ENCODE data around the gene GFI1B. TPM values are rescaled to one million over a fixed set of nuclear protein-coding genes. Genes with fewer than 3 reads are reported as not detected.
A peak's percentile ranks its signal among the peaks of the same experiment; 100 is the strongest.

GFI1B gene
- total and polyA plus RNA-seq, 2 donors = 0.04 to 0.26 TPM

- H3K27ac ChIP-seq (ENCODE audit: low read depth) = no peak overlapping the region
- no peak overlapping the region for H3K4me3 ChIP-seq (ENCODE audit: low read depth, low read length)
- DNase-seq (ENCODE audit: extremely low spot score) = no peak
- no peaks in the 10 kb centered on the region for H3K4me1 ChIP-seq (ENCODE audit: insufficient read depth)
- H3K36me3 ChIP-seq (ENCODE audit: insufficient read depth) = no peaks in the 10 kb centered on the region
- WGBS = 46% methylated on average over 9 of the region's 9 CpGs
These were observed 25.9 kb downstream of the GFI1B start for GRCh38 chr9:133004091-133004998.

GRCh38 chr9:133004999-133005760, 26.7 kb downstream of the GFI1B start:
- no peaks in the 10 kb centered on the region for H3K36me3 ChIP-seq (ENCODE audit: insufficient read depth)

GRCh38 chr9:133005957-133006356, 27.5 kb downstream of the GFI1B start:
- H3K4me3 ChIP-seq (ENCODE audit: low read depth, low read length) = no peak overlapping the region
- no peaks in the 10 kb centered on the region for H3K4me1 ChIP-seq (ENCODE audit: insufficient read depth)
- DNase-seq (ENCODE audit: extremely low spot score) = no peak
- 84% methylated on average over 3 of the region's 3 CpGs for WGBS
- no peak overlapping the region for H3K27ac ChIP-seq (ENCODE audit: low read depth)
- H3K36me3 ChIP-seq (ENCODE audit: insufficient read depth) = no peaks in the 10 kb centered on the region

More at GRCh38 chr9:133004999-133005760, 26.7 kb downstream of the GFI1B start:
- Histone ChIP-seq H3K4me3 (ENCODE audit: low read depth, low read length) (no peak overlapping the region), H3K4me1 (ENCODE audit: insufficient read depth) (no peaks in the 10 kb centered on the region), H3K27ac (ENCODE audit: low read depth) (no peak overlapping the region)
- WGBS = 83% methylated on average over 14 of the region's 14 CpGs
- no peak for DNase-seq (ENCODE audit: extremely low spot score)

GRCh38 chr9:133006731-133007352, 28.3 kb downstream of the GFI1B start:
- no peaks in the 10 kb centered on the region for H3K4me1 ChIP-seq (ENCODE audit: insufficient read depth)
- no peaks in the 10 kb centered on the region for H3K36me3 ChIP-seq (ENCODE audit: insufficient read depth)
- H3K4me3 ChIP-seq (ENCODE audit: low read depth, low read length) = no peak overlapping the region
- H3K27ac ChIP-seq (ENCODE audit: low read depth) = no peak overlapping the region
- no peak for DNase-seq (ENCODE audit: extremely low spot score)
- WGBS = 94% methylated on average over 5 of the region's 5 CpGs

- WGBS = 72% methylated on average over 7 of the region's 7 CpGs
- Histone ChIP-seq H3K4me1 (ENCODE audit: insufficient read depth) (no peaks in the 10 kb centered on the region), H3K36me3 (ENCODE audit: insufficient read depth) (no peaks in the 10 kb centered on the region), H3K4me3 (ENCODE audit: low read depth, low read length) (no peak overlapping the region), H3K27ac (ENCODE audit: low read depth) (no peak overlapping the region)
- DNase-seq (ENCODE audit: extremely low spot score) = no peak
These were observed 29.9 kb downstream of the GFI1B start for GRCh38 chr9:133008406-133008805.

GRCh38 chr9:133008824-133009223, 30.3 kb downstream of the GFI1B start:
- no peak for DNase-seq (ENCODE audit: extremely low spot score)
- no peak overlapping the region for H3K27ac ChIP-seq (ENCODE audit: low read depth)
- WGBS = 86% methylated on average over 2 of the region's 2 CpGs
- no peaks in the 10 kb centered on the region for H3K36me3 ChIP-seq (ENCODE audit: insufficient read depth)
- no peaks in the 10 kb centered on the region for H3K4me1 ChIP-seq (ENCODE audit: insufficient read depth)
- H3K4me3 ChIP-seq (ENCODE audit: low read depth, low read length) = no peak overlapping the region

GRCh38 chr9:133009906-133010582, 31.6 kb downstream of the GFI1B start:
- Histone ChIP-seq H3K36me3 (ENCODE audit: insufficient read depth) (no peaks in the 10 kb centered on the region), H3K4me1 (ENCODE audit: insufficient read depth) (no peaks in the 10 kb centered on the region), H3K4me3 (ENCODE audit: low read depth, low read length) (no peak overlapping the region), H3K27ac (ENCODE audit: low read depth) (no peak overlapping the region)
- WGBS = 73% methylated on average over 5 of the region's 5 CpGs
- DNase-seq (ENCODE audit: extremely low spot score) = no peak

GRCh38 chr9:133014696-133015095, 36.2 kb downstream of the GFI1B start:
- H3K4me3 ChIP-seq (ENCODE audit: low read depth, low read length) = no peak overlapping the region
- DNase-seq (ENCODE audit: extremely low spot score) = no peak
- H3K27ac ChIP-seq (ENCODE audit: low read depth) = no peak overlapping the region
- no peaks in the 10 kb centered on the region for H3K36me3 ChIP-seq (ENCODE audit: insufficient read depth)
- WGBS = 91% methylated on average over 5 of the region's 5 CpGs
- no peaks in the 10 kb centered on the region for H3K4me1 ChIP-seq (ENCODE audit: insufficient read depth)

- 71% methylated on average over 26 of the region's 26 CpGs for WGBS
- no peaks in the 10 kb centered on the region for H3K36me3 ChIP-seq (ENCODE audit: insufficient read depth)
- no peak for DNase-seq (ENCODE audit: extremely low spot score)
- no peaks in the 10 kb centered on the region for H3K4me1 ChIP-seq (ENCODE audit: insufficient read depth)
- no peak overlapping the region for H3K27ac ChIP-seq (ENCODE audit: low read depth)
- no peak overlapping the region for H3K4me3 ChIP-seq (ENCODE audit: low read depth, low read length)
These were observed 44.8 kb downstream of the GFI1B start for GRCh38 chr9:133023117-133023890.

- H3K4me3 ChIP-seq (ENCODE audit: low read depth, low read length) = no peak overlapping the region
- no peaks in the 10 kb centered on the region for H3K36me3 ChIP-seq (ENCODE audit: insufficient read depth)
- 54% methylated on average over 3 of the region's 3 CpGs for WGBS
These were observed 47.9 kb downstream of the GFI1B start for GRCh38 chr9:133026426-133026825.

GRCh38 chr9:133027134-133027533, 48.6 kb downstream of the GFI1B start:
- Histone ChIP-seq H3K36me3 (ENCODE audit: insufficient read depth) (no peaks in the 10 kb centered on the region), H3K27ac (ENCODE audit: low read depth) (no peak overlapping the region), H3K4me3 (ENCODE audit: low read depth, low read length) (no peak overlapping the region), H3K4me1 (ENCODE audit: insufficient read depth) (peaks cover 1% of the 10 kb centered on the region)
- DNase-seq (ENCODE audit: extremely low spot score) = no peak
- WGBS = 53% methylated on average over 5 of the region's 5 CpGs

More at GRCh38 chr9:133026426-133026825, 47.9 kb downstream of the GFI1B start:
- no peak for DNase-seq (ENCODE audit: extremely low spot score)
- H3K27ac ChIP-seq (ENCODE audit: low read depth) = no peak overlapping the region
- H3K4me1 ChIP-seq (ENCODE audit: insufficient read depth) = no peaks in the 10 kb centered on the region

- DNase-seq (ENCODE audit: extremely low spot score) = no peak
- Histone ChIP-seq H3K4me3 (ENCODE audit: low read depth, low read length) (no peak overlapping the region), H3K27ac (ENCODE audit: low read depth) (no peak overlapping the region), H3K36me3 (ENCODE audit: insufficient read depth) (no peaks in the 10 kb centered on the region), H3K4me1 (ENCODE audit: insufficient read depth) (peaks cover 4% of the 10 kb centered on the region)
- 76% methylated on average over 3 of the region's 3 CpGs for WGBS
These were observed 49.7 kb downstream of the GFI1B start for GRCh38 chr9:133028221-133028620.

- DNase-seq (ENCODE audit: extremely low spot score) = no peak
- Histone ChIP-seq H3K4me1 (ENCODE audit: insufficient read depth) (peaks cover 4% of the 10 kb centered on the region), H3K27ac (ENCODE audit: low read depth) (peak overlapping the region; percentile 91), H3K4me3 (ENCODE audit: low read depth, low read length) (peak overlapping the region; percentile 81), H3K36me3 (ENCODE audit: insufficient read depth) (no peaks in the 10 kb centered on the region)
- WGBS = under 1% methylated on average over 28 of the region's 28 CpGs
These were observed 51.5 kb downstream of the GFI1B start for GRCh38 chr9:133029994-133030316.
